CD4-positive, alpha-beta T cell (primary cell): ENCODE results near the gene NMT2. TPM values are rescaled to one million over a fixed set of nuclear protein-coding genes. Genes with fewer than 3 reads are reported as not detected.

ENCODE experiments used
- ATAC-seq: fragments of 200-7000 bp; cut with Tn5 transposase; one replicate; pipeline ENCODE4 v1.10.0; 2022; ENCODE audit warnings: mild to moderate bottlenecking; ENCODE audit not compliant: poor library complexity
- CTCF ChIA-PET: fragments of 350-600 bp; sonication (Branson Sonifier 250); formaldehyde crosslinking; loops from one replicate; lab custom pipeline; 2021; ENCODE audit warnings: antibody characterized with exemption, inconsistent platforms; lab: Charles Lee
- POLR2A ChIA-PET: fragments of 350-600 bp; sonication (Branson Sonifier 250); formaldehyde crosslinking; loops from one replicate; lab custom pipeline; 2021; ENCODE audit warnings: antibody characterized with exemption, inconsistent platforms; lab: Charles Lee
- DNase-seq, 14 experiments: peaks; one replicate each; pipeline ENCODE4 v3.0.0-alpha.2; 2013 to 2020; ENCODE audit warnings: mixed read lengths in 2 of 14
- H3K27ac ChIP-seq, 2 donors: one replicate each; pipeline versions ENCODE4 v1.5.1 to v1.7.0; 2013; ENCODE audit warnings: low read length in 2 of 2, low read depth in 1 of 2, mild to moderate bottlenecking in 1 of 2
- H3K27me3 ChIP-seq, 2 experiments: 1 replicate in 1 of 2; 2 replicates in 1 of 2; pipeline versions ENCODE4 v1.6.1 to v1.7.0; 2013; ENCODE audit warnings: low read length in 2 of 2, control low read depth in 1 of 2, mild to moderate bottlenecking in 1 of 2, moderate library complexity in 1 of 2; ENCODE audit not compliant: insufficient read depth in 2 of 2, control insufficient read depth in 1 of 2
- H3K36me3 ChIP-seq: one replicate; pipeline ENCODE4 v1.6.1; 2013; ENCODE audit warnings: low read length, control low read depth; ENCODE audit not compliant: insufficient read depth
- H3K4me1 ChIP-seq: one replicate; pipeline ENCODE4 v1.6.1; 2013; ENCODE audit warnings: low read length, control low read depth; ENCODE audit not compliant: insufficient read depth
- H3K4me3 ChIP-seq: one replicate; pipeline ENCODE4 v1.5.1; 2013; ENCODE audit warnings: mild to moderate bottlenecking, low read length, moderate library complexity
- H3K9me3 ChIP-seq, 2 experiments: 1 replicate in 1 of 2; 2 replicates in 1 of 2; pipeline versions ENCODE4 v1.6.1 to v1.7.0; 2013; ENCODE audit warnings: low read length in 2 of 2, mild to moderate bottlenecking in 2 of 2, control low read depth in 1 of 2, moderate library complexity in 1 of 2; ENCODE audit not compliant: control insufficient read depth in 1 of 2, insufficient read depth in 1 of 2
- H3K27ac Mint-ChIP-seq: one replicate; pipeline ENCODE4 v1.8.0; 2020; ENCODE audit warnings: mixed read lengths
- H3K27me3 Mint-ChIP-seq: one replicate; pipeline ENCODE4 v1.8.0; 2021; ENCODE audit warnings: mixed read lengths
- H3K36me3 Mint-ChIP-seq: one replicate; pipeline ENCODE4 v1.8.0; 2021; ENCODE audit warnings: low read depth, mixed read lengths
- H3K4me1 Mint-ChIP-seq: one replicate; pipeline ENCODE4 v1.8.0; 2021; ENCODE audit warnings: low read depth, mixed read lengths
- H3K4me3 Mint-ChIP-seq: one replicate; pipeline ENCODE4 v1.8.0; 2020; ENCODE audit warnings: mild to moderate bottlenecking, mixed read lengths
- H3K9me3 Mint-ChIP-seq: one replicate; pipeline ENCODE4 v1.8.0; 2020; ENCODE audit warnings: mixed read lengths
- intact Hi-C, 2 experiments: fragments of 100-400 bp; cut with DNase I in 1 of 2; cut with micrococcal nuclease in 1 of 2; formaldehyde crosslinking; loops; one replicate each; pipeline versions ENCODE4 v1.15.1 to v1.9.0; 2023 to 2025; cut with DNase I, micrococcal nuclease
- total RNA-seq, 174 experiments: library from RNA in 2 of 174; stranded (reverse) in 2 of 174; gene quantifications; one replicate each; pipeline ENCODE4 v1.2.3 and lab custom pipeline; 2021 to 2026
- TF ChIP-seq, protein P1 (sequence below): fragments of 200-600 bp; IDR thresholded peaks from one replicate; pipeline ENCODE4 v1.8.0; 2022; ENCODE audit warnings: antibody characterized with exemption, mild to moderate bottlenecking

Gene NMT2
- total RNA-seq, 2 experiments from 2014 or later, result 23.4 to 28.1 TPM

DNA sequence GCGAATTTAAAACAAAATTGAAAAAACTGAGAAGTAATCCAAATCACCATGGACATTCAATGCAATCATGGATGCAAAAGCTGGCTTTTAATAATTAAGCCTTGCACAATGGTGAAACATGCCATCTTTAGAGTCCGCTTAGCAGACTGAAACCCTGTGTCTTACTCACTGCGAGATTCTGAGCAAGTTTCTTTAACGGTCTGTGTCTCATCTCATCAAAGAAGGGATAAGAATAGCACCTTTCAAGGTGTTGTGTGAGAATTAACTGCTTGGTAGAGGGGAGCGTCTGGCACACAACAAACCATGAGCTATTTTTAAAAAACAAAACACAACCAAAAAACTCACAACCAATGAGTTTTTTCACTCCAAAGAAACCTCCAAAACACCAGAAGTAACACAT lies 101.3 kb downstream of the NMT2 start:
- DNase-seq, result no peak
- POLR2A ChIA-PET, result no interaction called here
- Mint-ChIP-seq H3K9me3 (peaks cover 3% of the 10 kb centered on the region), H3K4me3 (no peak overlapping the region), H3K27me3 (peaks cover 6% of the 10 kb centered on the region), H3K27ac (no peak overlapping the region), H3K36me3 (no peaks in the 10 kb centered on the region), H3K4me1 (no peaks in the 10 kb centered on the region)
- intact Hi-C loops, result no loop called here
- Histone ChIP-seq H3K36me3 (no peaks in the 10 kb centered on the region), H3K27me3 (no peaks in the 10 kb centered on the region), H3K4me3 (no peak overlapping the region), H3K4me1 (no peaks in the 10 kb centered on the region), H3K27ac (no peak overlapping the region), H3K9me3 (no peaks in the 10 kb centered on the region)
- ATAC-seq, result no peak
- TF ChIP-seq, protein P1, sequence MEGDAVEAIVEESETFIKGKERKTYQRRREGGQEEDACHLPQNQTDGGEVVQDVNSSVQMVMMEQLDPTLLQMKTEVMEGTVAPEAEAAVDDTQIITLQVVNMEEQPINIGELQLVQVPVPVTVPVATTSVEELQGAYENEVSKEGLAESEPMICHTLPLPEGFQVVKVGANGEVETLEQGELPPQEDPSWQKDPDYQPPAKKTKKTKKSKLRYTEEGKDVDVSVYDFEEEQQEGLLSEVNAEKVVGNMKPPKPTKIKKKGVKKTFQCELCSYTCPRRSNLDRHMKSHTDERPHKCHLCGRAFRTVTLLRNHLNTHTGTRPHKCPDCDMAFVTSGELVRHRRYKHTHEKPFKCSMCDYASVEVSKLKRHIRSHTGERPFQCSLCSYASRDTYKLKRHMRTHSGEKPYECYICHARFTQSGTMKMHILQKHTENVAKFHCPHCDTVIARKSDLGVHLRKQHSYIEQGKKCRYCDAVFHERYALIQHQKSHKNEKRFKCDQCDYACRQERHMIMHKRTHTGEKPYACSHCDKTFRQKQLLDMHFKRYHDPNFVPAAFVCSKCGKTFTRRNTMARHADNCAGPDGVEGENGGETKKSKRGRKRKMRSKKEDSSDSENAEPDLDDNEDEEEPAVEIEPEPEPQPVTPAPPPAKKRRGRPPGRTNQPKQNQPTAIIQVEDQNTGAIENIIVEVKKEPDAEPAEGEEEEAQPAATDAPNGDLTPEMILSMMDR, result no peak
- CTCF ChIA-PET, result no interaction called here

DNA sequence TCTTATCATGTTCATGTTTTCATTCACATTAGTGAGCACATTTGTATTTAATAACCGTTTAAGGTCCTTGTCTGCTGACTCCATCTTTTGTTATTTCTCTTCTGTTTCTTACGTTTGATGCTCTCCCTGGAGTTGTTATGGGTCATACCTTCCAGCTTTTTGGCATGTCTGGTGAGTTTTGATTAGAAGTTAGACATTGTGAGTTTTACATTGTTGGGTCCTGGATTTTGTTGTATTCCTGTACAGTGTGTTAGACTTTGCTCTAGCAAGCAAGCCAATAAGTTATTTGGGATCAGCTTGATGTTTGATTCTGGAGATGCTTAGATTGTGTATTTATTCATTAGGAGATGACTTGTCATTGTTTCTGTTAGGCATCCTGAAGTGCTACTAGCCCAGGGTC lies 107.9 kb downstream of the NMT2 start:
- ChIA-PET POLR2A (no interaction called here), CTCF (no interaction called here)
- peaks cover 4 to 11% of the 10 kb centered on the region in 2 experiments for H3K9me3 ChIP-seq
- no peaks in the 10 kb centered on the region for H3K27me3 ChIP-seq
- ATAC-seq, result no peak
- Mint-ChIP-seq H3K4me3 (no peak overlapping the region), H3K4me1 (no peaks in the 10 kb centered on the region), H3K9me3 (peaks cover 11% of the 10 kb centered on the region), H3K27ac (no peak overlapping the region), H3K27me3 (peaks cover 12% of the 10 kb centered on the region), H3K36me3 (no peaks in the 10 kb centered on the region)
- TF ChIP-seq, protein P1, result no peak
- H3K36me3 ChIP-seq, result no peaks in the 10 kb centered on the region
- no peak overlapping the region for H3K27ac ChIP-seq
- DNase-seq, result no peak
- intact Hi-C loops, result no loop called here
- H3K4me3 ChIP-seq, result no peak overlapping the region
- H3K4me1 ChIP-seq, result no peaks in the 10 kb centered on the region

DNA sequence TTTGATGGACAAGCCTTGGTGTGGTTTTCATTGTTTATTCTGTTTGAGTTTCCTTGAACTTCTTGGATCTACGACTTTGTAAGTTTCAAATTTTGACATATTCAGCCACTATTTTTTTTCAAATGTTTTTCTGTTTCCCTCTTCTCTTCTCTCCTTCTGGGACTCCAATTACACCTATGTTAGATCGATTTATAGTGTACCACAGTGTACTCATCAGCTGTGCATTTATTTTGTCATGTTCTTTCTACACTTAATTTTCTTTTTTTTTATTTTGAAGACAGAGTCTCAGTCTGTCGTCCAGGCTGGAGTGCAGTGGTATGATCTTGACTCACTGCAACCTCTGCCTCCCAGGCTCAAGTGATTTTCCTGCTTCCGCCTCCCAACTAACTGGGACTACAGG lies 108.6 kb downstream of the NMT2 start:
- DNase-seq (no peak), ATAC-seq (no peak)
- intact Hi-C loops, result no loop called here
- no peaks in the 10 kb centered on the region for H3K36me3 ChIP-seq
- no peaks in the 10 kb centered on the region for H3K4me1 ChIP-seq
- H3K27ac ChIP-seq, result no peak overlapping the region
- H3K4me1 Mint-ChIP-seq, result no peaks in the 10 kb centered on the region
- CTCF ChIA-PET, result no interaction called here
- POLR2A ChIA-PET, result no interaction called here
- TF ChIP-seq, protein P1, result no peak
- no peak overlapping the region for H3K4me3 ChIP-seq
- H3K9me3 ChIP-seq, result peaks cover 4 to 11% of the 10 kb centered on the region in 2 experiments
- no peaks in the 10 kb centered on the region for H3K36me3 Mint-ChIP-seq
- H3K4me3 Mint-ChIP-seq, result no peak overlapping the region
- H3K27me3 Mint-ChIP-seq, result peaks cover 6% of the 10 kb centered on the region
- H3K9me3 Mint-ChIP-seq, result peaks cover 8% of the 10 kb centered on the region
- H3K27ac Mint-ChIP-seq, result no peak overlapping the region
- no peaks in the 10 kb centered on the region for H3K27me3 ChIP-seq
